Gastroesophageal sphincter (tissue), 4 donors: ENCODE measurements around the gene ZC3H12C. TPM values are rescaled to one million over a fixed set of nuclear protein-coding genes. Genes with fewer than 3 reads are reported as not detected.

Experiments used
- ATAC-seq: fragments of 150-250 bp; one replicate; pipeline ENCODE4 v1.9.1; 2016; ENCODE audit warnings: mild to moderate bottlenecking, moderate library complexity
- H3K27ac ChIP-seq, 4 donors: fragments of 200-600 bp; sonication (generic) in 3 of 4; 1 replicate in 3 of 4; 2 replicates in 1 of 4; pipeline ENCODE4 v1.5.1; 2016 to 2019
- H3K27me3 ChIP-seq: fragments of 200-600 bp; sonication (generic); one replicate; pipeline ENCODE4 v1.5.1; 2019
- H3K36me3 ChIP-seq, 2 donors: fragments of 200-600 bp; sonication (generic); one replicate each; pipeline ENCODE4 v1.5.1; 2019; ENCODE audit warnings: control low read depth in 1 of 2
- H3K4me1 ChIP-seq, 3 donors: fragments of 200-600 bp; sonication (generic); 1 replicate in 2 of 3; 2 replicates in 1 of 3; pipeline ENCODE4 v1.5.1; 2016 to 2019; ENCODE audit warnings: control low read depth in 2 of 3
- H3K4me3 ChIP-seq, 2 donors: fragments of 200-600 bp; sonication (generic); one replicate each; pipeline ENCODE4 v1.5.1; 2019; ENCODE audit warnings: mild to moderate bottlenecking in 1 of 2, moderate library complexity in 1 of 2
- H3K9me3 ChIP-seq, 3 donors: fragments of 200-600 bp; sonication (generic); one replicate each; pipeline ENCODE4 v1.5.1; 2017 to 2019; ENCODE audit warnings: control low read depth in 2 of 3
- EP300 ChIP-seq: sonication (generic); formaldehyde crosslinking; IDR thresholded peaks from one replicate; pipeline ENCODE4 v1.6.1; 2017; ENCODE audit warnings: antibody characterized with exemption, mild to moderate bottlenecking
- POLR2A ChIP-seq, 2 donors: fragments of 450-650 bp; IDR thresholded peaks; one replicate each; pipeline ENCODE4 v1.6.1; 2017; ENCODE audit warnings: antibody characterized with exemption in 2 of 2, mild to moderate bottlenecking in 2 of 2, moderate library complexity in 1 of 2
- POLR2AphosphoS5 ChIP-seq: sonication (generic); formaldehyde crosslinking; IDR thresholded peaks from one replicate; pipeline ENCODE4 v1.6.1; 2017; ENCODE audit warnings: antibody characterized with exemption
- WGBS, 2 donors: methylation state at CpG; one replicate each; pipeline ENCODE4 v1.1.5; 2018; ENCODE audit warnings: low coverage in 1 of 2; 5-methylcytosine and 5-hydroxymethylcytosine counted together
- total RNA-seq, 4 donors: library from RNA; depleted of rRNA; stranded (reverse); fragments of >200 nt; gene quantifications; one replicate each; pipeline ENCODE4 v1.1.0, GENCODE V29; 2016
- TF ChIP-seq, protein P1 (sequence below), 4 experiments: fragments of 200-600 bp in 2 of 4; fragments of 450-650 bp in 2 of 4; sonication (generic) in 1 of 4; IDR thresholded peaks; one replicate each; pipeline ENCODE4 v1.5.1; 2017 to 2019; ENCODE audit warnings: antibody characterized with exemption in 4 of 4, mild to moderate bottlenecking in 2 of 4, moderate library complexity in 2 of 4

The ZC3H12C gene
- total RNA-seq, 4 donors from 2014 or later, result 22.1 to 30.9 (median 26.3) TPM

DNA sequence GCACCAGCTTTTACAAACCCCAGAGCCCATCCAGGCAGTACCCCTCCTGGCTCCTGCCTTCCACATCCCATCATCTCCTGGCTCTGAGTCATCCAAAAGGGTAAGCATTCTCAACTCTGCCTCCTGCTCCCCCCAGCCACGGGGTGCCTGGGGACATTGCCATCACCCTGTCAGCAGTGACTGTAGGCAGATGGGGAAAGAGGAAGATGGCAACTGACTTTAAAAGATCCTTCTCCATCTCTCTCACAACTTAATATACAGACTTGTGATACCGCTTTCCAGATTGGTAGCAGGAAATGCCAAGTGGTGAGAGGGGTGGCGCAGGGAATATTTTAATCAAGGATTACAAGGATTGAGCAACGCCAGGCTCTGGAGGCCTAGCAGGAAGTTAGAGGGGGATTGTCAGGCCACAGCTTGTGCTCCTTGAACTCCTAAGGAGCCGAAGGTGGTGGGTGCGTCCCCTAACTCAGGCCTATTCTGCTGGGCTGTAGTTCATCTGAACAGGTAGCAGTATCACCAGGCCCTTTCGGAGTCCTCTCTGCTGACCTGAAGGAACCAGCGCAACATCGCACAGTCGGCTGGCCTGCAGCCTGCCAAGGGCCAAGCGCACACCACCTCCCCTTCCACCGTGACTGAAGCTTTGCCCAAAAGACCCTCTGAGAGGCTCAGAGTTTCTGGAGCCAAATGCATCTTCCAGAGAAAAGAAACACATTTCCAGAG is 83.3 kb downstream of the ZC3H12C start:
- H3K27ac ChIP-seq, result no peak overlapping the region
- ATAC-seq, result no peak
- 58 to 71% methylated on average over 4 to 5 of the region's 12 CpGs for WGBS, 2 donors
- no peaks in the 10 kb centered on the region for H3K27me3 ChIP-seq
- no peak overlapping the region for H3K4me3 ChIP-seq
- no peaks in the 10 kb centered on the region for H3K36me3 ChIP-seq
- no peak for TF ChIP-seq POLR2AphosphoS5
- TF ChIP-seq POLR2A (IDR thresholded peaks at IDR 0.05), result no peak
- TF ChIP-seq, protein P1, sequence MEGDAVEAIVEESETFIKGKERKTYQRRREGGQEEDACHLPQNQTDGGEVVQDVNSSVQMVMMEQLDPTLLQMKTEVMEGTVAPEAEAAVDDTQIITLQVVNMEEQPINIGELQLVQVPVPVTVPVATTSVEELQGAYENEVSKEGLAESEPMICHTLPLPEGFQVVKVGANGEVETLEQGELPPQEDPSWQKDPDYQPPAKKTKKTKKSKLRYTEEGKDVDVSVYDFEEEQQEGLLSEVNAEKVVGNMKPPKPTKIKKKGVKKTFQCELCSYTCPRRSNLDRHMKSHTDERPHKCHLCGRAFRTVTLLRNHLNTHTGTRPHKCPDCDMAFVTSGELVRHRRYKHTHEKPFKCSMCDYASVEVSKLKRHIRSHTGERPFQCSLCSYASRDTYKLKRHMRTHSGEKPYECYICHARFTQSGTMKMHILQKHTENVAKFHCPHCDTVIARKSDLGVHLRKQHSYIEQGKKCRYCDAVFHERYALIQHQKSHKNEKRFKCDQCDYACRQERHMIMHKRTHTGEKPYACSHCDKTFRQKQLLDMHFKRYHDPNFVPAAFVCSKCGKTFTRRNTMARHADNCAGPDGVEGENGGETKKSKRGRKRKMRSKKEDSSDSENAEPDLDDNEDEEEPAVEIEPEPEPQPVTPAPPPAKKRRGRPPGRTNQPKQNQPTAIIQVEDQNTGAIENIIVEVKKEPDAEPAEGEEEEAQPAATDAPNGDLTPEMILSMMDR (IDR thresholded peaks at IDR 0.05), result no peak
- no peaks in the 10 kb centered on the region for H3K9me3 ChIP-seq
- peaks cover 0 to 26% (median 0%) of the 10 kb centered on the region in 3 donors for H3K4me1 ChIP-seq

DNA sequence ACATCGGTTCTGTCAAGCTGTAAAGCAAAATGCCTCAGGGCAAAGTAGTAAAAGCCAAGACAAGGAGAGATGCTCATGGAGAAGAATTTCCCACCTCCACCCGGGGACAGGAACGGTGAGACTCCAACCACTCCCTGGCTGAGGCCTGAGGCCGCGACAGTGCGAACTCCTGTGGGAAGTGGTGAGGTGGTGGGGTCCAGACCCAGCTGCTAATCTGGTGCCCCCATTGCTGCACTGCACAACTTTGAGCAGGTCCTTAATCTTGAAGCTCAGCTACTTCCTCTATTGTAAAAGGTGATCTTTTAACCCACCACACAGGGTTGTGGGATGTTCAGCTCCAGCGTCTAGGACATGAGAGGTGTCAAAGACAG is 83.9 kb downstream of the ZC3H12C start:
- H3K36me3 ChIP-seq, result no peaks in the 10 kb centered on the region
- no peaks in the 10 kb centered on the region for H3K9me3 ChIP-seq
- no peak for ATAC-seq
- WGBS, 2 donors, result 89% methylated on average over 5 of the region's 7 CpGs; no CpG with 5 or more reads in 1 of the 2 donors
- H3K4me1 ChIP-seq, result peaks cover 0 to 26% (median 0%) of the 10 kb centered on the region in 3 donors
- no peak overlapping the region for H3K4me3 ChIP-seq
- TF ChIP-seq POLR2A (IDR thresholded peaks at IDR 0.05) (no peak), EP300 (no peak), POLR2AphosphoS5 (no peak)
- TF ChIP-seq, protein P1 (IDR thresholded peaks at IDR 0.05), result no peak
- H3K27me3 ChIP-seq, result no peaks in the 10 kb centered on the region
- H3K27ac ChIP-seq, result no peak overlapping the region

DNA sequence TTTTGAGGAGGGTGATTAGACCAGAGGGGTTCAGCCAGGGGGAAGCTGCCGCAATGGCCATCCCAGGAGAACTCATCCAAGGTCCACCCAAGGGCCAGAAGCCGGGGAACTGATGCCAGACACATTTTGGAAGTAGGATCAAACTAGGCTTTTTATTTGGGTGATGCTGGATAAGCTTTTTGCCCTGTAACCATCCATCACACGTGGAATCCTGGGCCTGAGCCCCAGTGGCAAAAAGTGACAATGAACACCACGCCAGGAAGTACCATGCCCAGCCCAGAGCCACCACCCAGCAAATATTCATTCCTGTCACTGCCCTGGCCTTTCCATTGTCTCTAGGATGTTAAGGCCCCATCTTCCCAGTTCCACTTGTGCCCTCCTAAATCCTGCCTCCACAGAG is 85.9 kb downstream of the ZC3H12C start:
- Histone ChIP-seq H3K36me3 (no peaks in the 10 kb centered on the region), H3K27ac (no peak overlapping the region), H3K9me3 (no peaks in the 10 kb centered on the region), H3K4me1 (peaks cover 0 to 23% (median 0%) of the 10 kb centered on the region in 3 donors), H3K4me3 (no peak overlapping the region), H3K27me3 (no peaks in the 10 kb centered on the region)
- WGBS, 2 donors, result 69 to 93% methylated on average over 2 to 3 of the region's 4 CpGs
- TF ChIP-seq POLR2AphosphoS5 (no peak), EP300 (no peak), POLR2A (IDR thresholded peaks at IDR 0.05) (no peak)
- TF ChIP-seq, protein P1 (IDR thresholded peaks at IDR 0.05), result no peak
- no peak for ATAC-seq

DNA sequence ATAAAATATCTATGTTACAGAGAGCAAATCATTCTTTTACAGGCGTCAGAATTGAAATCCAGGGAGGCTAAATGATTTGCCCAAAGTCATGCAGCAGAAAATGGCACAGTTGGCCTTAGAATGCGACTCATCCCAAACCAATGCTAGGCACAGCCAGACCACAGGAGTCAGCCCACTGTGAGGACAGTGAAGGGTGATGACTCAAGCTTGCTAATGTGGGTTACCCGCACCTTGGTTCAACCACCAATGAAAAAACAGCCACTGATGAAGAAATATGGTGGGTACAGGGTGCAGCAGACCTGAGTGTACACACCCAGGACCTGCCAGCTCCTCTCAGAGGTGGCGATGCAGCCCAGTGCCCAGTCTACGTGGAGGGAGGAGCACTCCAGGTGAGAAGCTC is 89.7 kb downstream of the ZC3H12C start:
- no peaks in the 10 kb centered on the region for H3K27me3 ChIP-seq
- ATAC-seq, result no peak

More for the DNA sequence above, 89.7 kb downstream of the ZC3H12C start:
- Histone ChIP-seq H3K4me1 (no peaks in the 10 kb centered on the region), H3K9me3 (no peaks in the 10 kb centered on the region), H3K27ac (no peak overlapping the region), H3K4me3 (no peak overlapping the region), H3K36me3 (no peaks in the 10 kb centered on the region)
- 94 to 100% methylated on average over 2 to 5 of the region's 5 CpGs for WGBS, 2 donors
- TF ChIP-seq POLR2A (IDR thresholded peaks at IDR 0.05) (no peak), EP300 (no peak)
- TF ChIP-seq, protein P1 (IDR thresholded peaks at IDR 0.05), result no peak
